ENCODE measurements around the gene GMPR2.
A peak's percentile ranks its signal among the peaks of the same experiment; 100 is the strongest.

Gene GMPR2

DNA sequence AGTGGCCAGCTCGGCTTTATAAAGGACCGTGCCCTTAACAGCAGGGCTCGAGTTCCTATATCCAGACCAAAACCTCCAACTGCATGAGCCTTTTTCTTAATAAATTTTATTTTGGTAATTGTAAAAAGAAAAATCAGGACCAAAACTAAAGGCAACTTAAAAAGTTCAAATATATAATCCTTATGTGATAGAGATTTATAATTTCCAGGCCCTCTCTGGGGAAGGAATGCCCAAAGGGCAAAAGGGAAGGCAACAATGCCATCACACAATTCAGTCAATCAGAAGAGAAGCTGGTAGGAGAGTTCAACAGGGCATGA, 43.7 kb upstream of the GMPR2 start:
- no peak for DNase-seq
- peaks cover 4% of the 10 kb centered on the region for H3K79me2 ChIP-seq (ENCODE audit: control insufficient read depth, insufficient read depth, low read length, poor library complexity)
- no peak overlapping the region for H3K4me3 ChIP-seq (ENCODE audit: low read depth, low read length)
- H3K18ac ChIP-seq (ENCODE audit: low read length): no peak overlapping the region
- peak overlapping the region; percentile 41 for H4K8ac ChIP-seq (ENCODE audit: low read depth, low read length)
- peaks cover 42 to 59% of the 10 kb centered on the region in 2 experiments for H3K36me3 ChIP-seq (ENCODE audit: control insufficient read depth in 1 of 2, insufficient read depth in 2 of 2, low read length in 2 of 2)
- H3K27me3 ChIP-seq (ENCODE audit: insufficient read depth, low read length): no peaks in the 10 kb centered on the region
- WGBS (ENCODE audit: extremely low coverage, insufficient coverage, insufficient read length): no CpG with 5 or more reads among the region's 3 CpGs
- H3K23ac ChIP-seq (ENCODE audit: low read length): no peak overlapping the region
- H2BK120ac ChIP-seq (ENCODE audit: insufficient read depth, low read length, poor library complexity): no peak overlapping the region
- H2BK12ac ChIP-seq (ENCODE audit: low read length): no peak overlapping the region
- peaks cover 4% of the 10 kb centered on the region for H3K79me1 ChIP-seq (ENCODE audit: low read length)
- peaks cover 2 to 3% of the 10 kb centered on the region in 2 experiments for H3K4me1 ChIP-seq (ENCODE audit: control insufficient read depth in 1 of 2, insufficient read depth in 2 of 2, low read length in 2 of 2)
- H4K91ac ChIP-seq (ENCODE audit: low read depth, low read length): no peak overlapping the region
- no peak overlapping the region for H2BK5ac ChIP-seq (ENCODE audit: low read depth, low read length, poor library complexity)
- no peak overlapping the region for H3K9ac ChIP-seq (ENCODE audit: low read length)
- H3K14ac ChIP-seq (ENCODE audit: low read length): no peak overlapping the region
- H3K27ac ChIP-seq (ENCODE audit: low read depth, low read length): no peak overlapping the region
- no peak overlapping the region for H3K4me2 ChIP-seq (ENCODE audit: low read length)
- no peak overlapping the region for H2AK5ac ChIP-seq (ENCODE audit: low read length)
- peaks cover 1% of the 10 kb centered on the region for H3K9me3 ChIP-seq (ENCODE audit: insufficient read depth, low read depth, low read length)
- no peak overlapping the region for H2AFZ ChIP-seq (ENCODE audit: insufficient read depth, low read length, poor library complexity)
- H4K12ac ChIP-seq (ENCODE audit: low read depth, low read length): no peak overlapping the region
- H3K4ac ChIP-seq (ENCODE audit: low read depth, low read length): no peak overlapping the region

DNA sequence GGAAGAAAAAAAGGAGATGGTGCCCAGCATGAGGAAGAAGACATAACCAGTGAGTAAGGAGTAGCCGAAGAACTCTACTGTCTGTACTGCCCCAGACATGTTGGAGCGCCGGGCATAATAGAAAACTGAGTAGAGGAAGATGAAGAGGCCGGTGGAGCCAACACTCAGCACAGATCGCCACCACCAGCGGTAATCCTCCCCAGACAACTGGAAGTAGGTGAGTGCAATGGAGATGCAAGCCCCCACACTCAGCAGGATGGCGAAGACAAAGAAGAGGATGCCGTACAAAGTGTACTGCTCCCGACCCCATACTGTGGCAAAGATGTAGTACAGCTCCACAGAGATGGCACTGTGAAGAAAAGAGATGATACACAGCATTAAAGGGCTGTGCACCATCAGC, 43.3 kb upstream of the GMPR2 start:
- Histone ChIP-seq H2AK5ac (ENCODE audit: low read length) (no peak overlapping the region), H2BK12ac (ENCODE audit: low read length) (no peak overlapping the region), H4K91ac (ENCODE audit: low read depth, low read length) (no peak overlapping the region), H3K18ac (ENCODE audit: low read length) (no peak overlapping the region), H3K79me2 (ENCODE audit: control insufficient read depth, insufficient read depth, low read length, poor library complexity) (peaks cover 4% of the 10 kb centered on the region), H3K9ac (ENCODE audit: low read length) (no peak overlapping the region), H3K4me1 (ENCODE audit: control insufficient read depth in 1 of 2, insufficient read depth in 2 of 2, low read length in 2 of 2) (peaks cover 3 to 4% of the 10 kb centered on the region in 2 experiments), H3K14ac (ENCODE audit: low read length) (no peak overlapping the region), H2AFZ (ENCODE audit: insufficient read depth, low read length, poor library complexity) (no peak overlapping the region), H3K27me3 (ENCODE audit: insufficient read depth, low read length) (no peaks in the 10 kb centered on the region), H3K4me2 (ENCODE audit: low read length) (no peak overlapping the region), H3K27ac (ENCODE audit: low read depth, low read length) (no peak overlapping the region), H3K23ac (ENCODE audit: low read length) (no peak overlapping the region), H3K4ac (ENCODE audit: low read depth, low read length) (no peak overlapping the region), H3K36me3 (ENCODE audit: control insufficient read depth in 1 of 2, insufficient read depth in 2 of 2, low read length in 2 of 2) (peaks cover 37 to 55% of the 10 kb centered on the region in 2 experiments), H4K8ac (ENCODE audit: low read depth, low read length) (peak overlapping the region; percentile 33), H3K4me3 (ENCODE audit: low read depth, low read length) (no peak overlapping the region), H2BK120ac (ENCODE audit: insufficient read depth, low read length, poor library complexity) (no peak overlapping the region), H3K79me1 (ENCODE audit: low read length) (peaks cover 4% of the 10 kb centered on the region), H3K9me3 (ENCODE audit: insufficient read depth, low read depth, low read length) (peaks cover 1% of the 10 kb centered on the region), H2BK5ac (ENCODE audit: low read depth, low read length, poor library complexity) (no peak overlapping the region), H4K12ac (ENCODE audit: low read depth, low read length) (peak overlapping the region; percentile 43)
- no CpG with 5 or more reads among the region's 9 CpGs for WGBS (ENCODE audit: extremely low coverage, insufficient coverage, insufficient read length)
- no peak for DNase-seq

DNA sequence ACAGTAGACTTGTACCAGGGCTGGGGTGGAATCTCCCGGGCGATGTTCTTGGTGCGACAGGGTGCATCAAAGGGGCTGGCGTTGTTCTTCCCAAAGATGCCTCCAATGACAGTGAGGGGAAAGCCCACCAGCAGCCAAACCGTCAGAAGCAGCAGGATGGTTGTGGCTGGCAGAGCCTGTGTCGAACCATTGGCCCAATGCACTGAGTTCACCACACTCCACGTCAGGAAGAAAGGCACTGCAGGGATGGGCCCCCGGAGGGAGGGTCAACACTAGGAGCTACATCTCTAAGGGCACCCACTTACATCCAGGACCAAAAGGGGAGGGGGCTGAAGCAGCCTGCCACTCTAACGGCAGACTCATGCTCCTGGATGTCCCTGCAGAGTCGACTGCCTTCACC, 42.3 kb upstream of the GMPR2 start:
- H3K79me2 ChIP-seq (ENCODE audit: control insufficient read depth, insufficient read depth, low read length, poor library complexity): peaks cover 10% of the 10 kb centered on the region
- no CpG with 5 or more reads among the region's 10 CpGs for WGBS (ENCODE audit: extremely low coverage, insufficient coverage, insufficient read length)
- H2AFZ ChIP-seq (ENCODE audit: insufficient read depth, low read length, poor library complexity): no peak overlapping the region
- H3K9ac ChIP-seq (ENCODE audit: low read length): no peak overlapping the region
- no peak overlapping the region for H4K8ac ChIP-seq (ENCODE audit: low read depth, low read length)
- no peak overlapping the region for H3K4me2 ChIP-seq (ENCODE audit: low read length)
- H3K9me3 ChIP-seq (ENCODE audit: insufficient read depth, low read depth, low read length): peaks cover 1% of the 10 kb centered on the region
- H3K14ac ChIP-seq (ENCODE audit: low read length): no peak overlapping the region
- H2BK12ac ChIP-seq (ENCODE audit: low read length): no peak overlapping the region
- peaks cover 9% of the 10 kb centered on the region for H3K79me1 ChIP-seq (ENCODE audit: low read length)
- H4K91ac ChIP-seq (ENCODE audit: low read depth, low read length): no peak overlapping the region
- DNase-seq: no peak
- H2BK120ac ChIP-seq (ENCODE audit: insufficient read depth, low read length, poor library complexity): no peak overlapping the region
- H2AK5ac ChIP-seq (ENCODE audit: low read length): no peak overlapping the region
- no peak overlapping the region for H3K18ac ChIP-seq (ENCODE audit: low read length)
- H3K4me1 ChIP-seq (ENCODE audit: control insufficient read depth in 1 of 2, insufficient read depth in 2 of 2, low read length in 2 of 2): peaks cover 8 to 10% of the 10 kb centered on the region in 2 experiments
- H2BK5ac ChIP-seq (ENCODE audit: low read depth, low read length, poor library complexity): no peak overlapping the region
- H3K27ac ChIP-seq (ENCODE audit: low read depth, low read length): no peak overlapping the region
- H3K23ac ChIP-seq (ENCODE audit: low read length): no peak overlapping the region
- H3K27me3 ChIP-seq (ENCODE audit: insufficient read depth, low read length): no peaks in the 10 kb centered on the region
- no peak overlapping the region for H3K4ac ChIP-seq (ENCODE audit: low read depth, low read length)
- H4K12ac ChIP-seq (ENCODE audit: low read depth, low read length): no peak overlapping the region
- H3K4me3 ChIP-seq (ENCODE audit: low read depth, low read length): peak overlapping the region; percentile 53
- H3K36me3 ChIP-seq (ENCODE audit: control insufficient read depth in 1 of 2, insufficient read depth in 2 of 2, low read length in 2 of 2): peaks cover 28 to 45% of the 10 kb centered on the region in 2 experiments

DNA sequence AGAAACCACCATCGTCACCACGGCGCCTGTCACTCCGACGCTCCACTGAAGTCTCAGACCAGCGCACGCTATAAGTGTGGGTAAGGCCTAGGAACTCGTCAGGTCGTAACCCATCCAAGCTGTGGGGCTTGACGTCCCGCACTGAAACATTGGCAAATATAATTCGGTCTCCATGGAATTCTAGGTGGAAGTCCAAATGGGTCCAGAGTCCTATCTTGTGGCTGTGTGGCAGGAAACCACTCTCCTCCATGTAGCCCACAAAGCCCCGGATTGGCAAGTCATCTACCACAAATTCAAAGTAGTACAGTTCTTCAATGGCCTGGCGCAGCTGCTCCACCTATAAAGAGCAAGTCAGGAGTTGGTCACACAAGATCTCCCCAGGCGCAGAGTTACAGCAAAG, 39.8 kb upstream of the GMPR2 start:
- Histone ChIP-seq H2AK5ac (ENCODE audit: low read length) (no peak overlapping the region), H3K18ac (ENCODE audit: low read length) (no peak overlapping the region), H4K8ac (ENCODE audit: low read depth, low read length) (no peak overlapping the region), H2BK120ac (ENCODE audit: insufficient read depth, low read length, poor library complexity) (no peak overlapping the region), H3K4me1 (ENCODE audit: control insufficient read depth in 1 of 2, insufficient read depth in 2 of 2, low read length in 2 of 2) (peaks cover 9 to 10% of the 10 kb centered on the region in 2 experiments), H3K27ac (ENCODE audit: low read depth, low read length) (no peak overlapping the region), H3K79me2 (ENCODE audit: control insufficient read depth, insufficient read depth, low read length, poor library complexity) (peaks cover 15% of the 10 kb centered on the region), H3K4me3 (ENCODE audit: low read depth, low read length) (no peak overlapping the region), H4K12ac (ENCODE audit: low read depth, low read length) (no peak overlapping the region), H3K27me3 (ENCODE audit: insufficient read depth, low read length) (no peaks in the 10 kb centered on the region), H3K9ac (ENCODE audit: low read length) (no peak overlapping the region), H3K14ac (ENCODE audit: low read length) (no peak overlapping the region), H3K4me2 (ENCODE audit: low read length) (no peak overlapping the region), H2BK12ac (ENCODE audit: low read length) (no peak overlapping the region), H3K36me3 (ENCODE audit: control insufficient read depth in 1 of 2, insufficient read depth in 2 of 2, low read length in 2 of 2) (peaks cover 14 to 26% of the 10 kb centered on the region in 2 experiments), H2AFZ (ENCODE audit: insufficient read depth, low read length, poor library complexity) (no peak overlapping the region), H4K91ac (ENCODE audit: low read depth, low read length) (no peak overlapping the region), H3K23ac (ENCODE audit: low read length) (no peak overlapping the region), H3K4ac (ENCODE audit: low read depth, low read length) (no peak overlapping the region), H3K9me3 (ENCODE audit: insufficient read depth, low read depth, low read length) (peaks cover 1% of the 10 kb centered on the region), H3K79me1 (ENCODE audit: low read length) (peaks cover 15% of the 10 kb centered on the region), H2BK5ac (ENCODE audit: low read depth, low read length, poor library complexity) (no peak overlapping the region)
- no CpG with 5 or more reads among the region's 15 CpGs for WGBS (ENCODE audit: extremely low coverage, insufficient coverage, insufficient read length)
- DNase-seq: no peak

Measured in trophoblast cell (in vitro differentiated cells and primary cell).